Activated naive CD4-positive, alpha-beta T cell treated with anti-CD3 and anti-CD28 coated beads for 36 hours (primary cell): Measurements from ENCODE around the gene SERTM1. TPM values are rescaled to one million over a fixed set of nuclear protein-coding genes. Genes with fewer than 3 reads are reported as not detected.

Experiments
- CTCF ChIA-PET: fragments of 350-600 bp; sonication (Branson Sonifier 250); formaldehyde crosslinking; loops from one replicate; lab custom pipeline; 2021; ENCODE audit warnings: antibody characterized with exemption; lab: Charles Lee
- DNase-seq: peaks from one replicate; pipeline ENCODE4 v3.0.0-alpha.2; 2020
- H3K27ac Mint-ChIP-seq: one replicate; pipeline ENCODE4 v1.8.0; 2021; ENCODE audit warnings: mild to moderate bottlenecking, mixed read lengths
- H3K27me3 Mint-ChIP-seq: one replicate; pipeline ENCODE4 v1.8.0; 2021; ENCODE audit warnings: low read depth, mixed read lengths
- H3K36me3 Mint-ChIP-seq: one replicate; pipeline ENCODE4 v1.8.0; 2021; ENCODE audit warnings: low read depth, mixed read lengths
- H3K4me1 Mint-ChIP-seq: one replicate; pipeline ENCODE4 v1.8.0; 2021; ENCODE audit warnings: low read depth, mixed read lengths
- H3K4me3 Mint-ChIP-seq: one replicate; pipeline ENCODE4 v1.8.0; 2021; ENCODE audit warnings: mild to moderate bottlenecking, moderate library complexity, mixed read lengths
- H3K9me3 Mint-ChIP-seq: one replicate; pipeline ENCODE4 v1.8.0; 2021; ENCODE audit warnings: mixed read lengths
- intact Hi-C: fragments of 100-400 bp; cut with micrococcal nuclease; formaldehyde crosslinking; loops from one replicate; pipeline ENCODE4 v1.15.1; 2023
- total RNA-seq, 2 experiments: library from RNA; stranded (reverse); gene quantifications; one replicate each; pipeline ENCODE4 v1.2.3, GENCODE V29; 2021

SERTM1 gene
- not detected for total RNA-seq

GRCh38 chr13:36673838-36674326 is at the start of gene SERTM1:
Gene SERTM1 (plus strand): TSS chr13:36674020. CDS start chr13:36695079, 21,059 bp downstream.
- no peak within 1 kb of the TSS for H3K27ac Mint-ChIP-seq
- no peaks in the 10 kb centered on the region for H3K36me3 Mint-ChIP-seq
- intact Hi-C loops = no loop called here

GRCh38 chr13:36628377-36629056 is 45.3 kb upstream of the SERTM1 start:
- H3K9me3 Mint-ChIP-seq = no peaks in the 10 kb centered on the region
- no peak overlapping the region for H3K4me3 Mint-ChIP-seq
- CTCF ChIA-PET = no interaction called here
- no peak overlapping the region for H3K27ac Mint-ChIP-seq
- H3K36me3 Mint-ChIP-seq = no peaks in the 10 kb centered on the region
- DNase-seq = no peak
- H3K27me3 Mint-ChIP-seq = peaks cover 5% of the 10 kb centered on the region
- intact Hi-C loops = no loop called here
- H3K4me1 Mint-ChIP-seq = no peaks in the 10 kb centered on the region

More at GRCh38 chr13:36673838-36674326, at the start of gene SERTM1:
- Mint-ChIP-seq H3K9me3 (peaks cover 4% of the 10 kb centered on the region), H3K4me1 (no peaks in the 10 kb centered on the region), H3K27me3 (peaks cover 37% of the 10 kb centered on the region), H3K4me3 (no peak within 1 kb of the TSS)
- CTCF ChIA-PET = no interaction called here
- no peak for DNase-seq

GRCh38 chr13:36629057-36629385 is 44.8 kb upstream of the SERTM1 start:
- intact Hi-C loops = no loop called here
- CTCF ChIA-PET = no interaction called here
- peaks cover 5% of the 10 kb centered on the region for H3K27me3 Mint-ChIP-seq
- H3K27ac Mint-ChIP-seq = no peak overlapping the region
- H3K4me1 Mint-ChIP-seq = no peaks in the 10 kb centered on the region
- H3K36me3 Mint-ChIP-seq = no peaks in the 10 kb centered on the region
- no peak for DNase-seq
- no peaks in the 10 kb centered on the region for H3K9me3 Mint-ChIP-seq
- no peak overlapping the region for H3K4me3 Mint-ChIP-seq

DNA sequence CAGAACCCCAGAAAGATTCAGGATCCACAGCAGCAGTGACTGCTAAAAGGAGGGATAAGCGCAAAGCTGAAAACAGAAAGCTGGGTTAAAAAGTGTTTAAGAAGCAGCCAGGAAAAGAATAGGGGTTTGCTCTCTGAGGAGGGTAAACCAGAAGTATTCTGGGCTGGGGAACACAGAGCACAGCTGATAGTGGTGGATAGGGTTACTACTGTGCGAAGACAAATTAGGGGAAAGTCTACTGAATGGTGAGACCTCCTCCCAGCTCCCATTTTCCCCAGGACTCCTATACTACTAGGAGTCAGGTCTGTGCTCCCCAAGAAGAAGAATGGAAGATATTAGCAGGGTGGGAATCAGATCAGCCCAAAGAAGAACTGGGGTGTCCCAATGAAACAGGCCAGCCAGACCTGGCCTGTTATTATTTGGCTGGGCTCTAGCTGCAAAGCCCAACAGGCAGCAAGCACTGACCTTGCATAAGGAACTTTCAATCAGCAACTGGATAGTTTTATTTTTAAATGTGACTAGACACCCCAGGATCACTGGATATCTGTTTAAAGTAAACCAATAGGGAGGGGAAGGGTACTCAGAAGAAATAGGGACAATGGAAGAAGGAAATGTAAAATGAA is 43.5 kb upstream of the SERTM1 start:
- intact Hi-C loops = no loop called here
- no peaks in the 10 kb centered on the region for H3K36me3 Mint-ChIP-seq

DNA sequence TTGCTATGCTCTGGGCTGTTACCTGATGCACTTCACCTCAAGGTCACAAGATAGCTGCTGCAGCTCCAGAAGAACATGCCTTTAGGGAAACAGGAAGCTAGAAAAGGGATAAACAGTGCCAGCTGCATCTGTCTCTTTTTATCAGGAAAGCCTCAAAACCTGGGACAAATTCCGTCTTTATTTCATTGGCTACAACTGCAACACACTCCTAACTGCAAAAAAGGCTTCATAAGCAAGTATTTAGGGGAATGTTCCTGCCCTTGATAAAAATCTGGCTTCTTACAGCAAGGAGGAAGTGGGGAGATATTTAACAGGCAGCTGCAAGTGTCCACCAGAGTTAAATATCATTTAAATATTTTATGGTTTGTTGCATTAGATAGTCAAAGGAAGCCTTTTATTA is 34.2 kb upstream of the SERTM1 start:
- CTCF ChIA-PET = no interaction called here
- no peak overlapping the region for H3K4me3 Mint-ChIP-seq

More for the DNA sequence above, 43.5 kb upstream of the SERTM1 start:
- H3K4me3 Mint-ChIP-seq = no peak overlapping the region
- no peak for DNase-seq
- no peaks in the 10 kb centered on the region for H3K4me1 Mint-ChIP-seq
- CTCF ChIA-PET = no interaction called here
- H3K27me3 Mint-ChIP-seq = peaks cover 4% of the 10 kb centered on the region
- no peak overlapping the region for H3K27ac Mint-ChIP-seq
- H3K9me3 Mint-ChIP-seq = no peaks in the 10 kb centered on the region

DNA sequence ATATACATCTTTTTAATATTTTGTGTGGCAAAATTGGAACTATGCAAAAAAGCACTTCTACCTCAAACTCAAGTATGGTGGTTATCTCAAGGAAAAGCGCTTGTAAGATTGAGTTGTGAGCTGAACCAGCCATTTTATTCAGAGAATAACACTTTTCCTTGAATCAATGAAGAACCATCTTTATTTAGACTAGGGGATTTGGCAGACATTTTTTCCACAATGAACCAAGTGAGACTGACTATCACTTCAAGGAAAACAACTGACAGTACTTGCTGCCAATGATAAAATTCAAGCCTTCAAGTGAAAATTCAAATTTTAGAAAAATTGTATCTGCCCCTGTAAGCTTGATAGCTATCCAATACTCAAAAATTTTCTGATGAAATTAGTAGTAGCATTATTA is 23.2 kb upstream of the SERTM1 start:
- Mint-ChIP-seq H3K27ac (no peak overlapping the region), H3K9me3 (no peaks in the 10 kb centered on the region), H3K36me3 (no peaks in the 10 kb centered on the region), H3K27me3 (peaks cover 4% of the 10 kb centered on the region), H3K4me3 (no peak overlapping the region), H3K4me1 (no peaks in the 10 kb centered on the region)
- intact Hi-C loops = no loop called here
- DNase-seq = no peak
- CTCF ChIA-PET = no interaction called here

More for the DNA sequence above, 34.2 kb upstream of the SERTM1 start:
- intact Hi-C loops = no loop called here
- Mint-ChIP-seq H3K9me3 (no peaks in the 10 kb centered on the region), H3K27ac (no peak overlapping the region), H3K27me3 (peaks cover 1% of the 10 kb centered on the region), H3K4me1 (no peaks in the 10 kb centered on the region), H3K36me3 (no peaks in the 10 kb centered on the region)
- DNase-seq = no peak

DNA sequence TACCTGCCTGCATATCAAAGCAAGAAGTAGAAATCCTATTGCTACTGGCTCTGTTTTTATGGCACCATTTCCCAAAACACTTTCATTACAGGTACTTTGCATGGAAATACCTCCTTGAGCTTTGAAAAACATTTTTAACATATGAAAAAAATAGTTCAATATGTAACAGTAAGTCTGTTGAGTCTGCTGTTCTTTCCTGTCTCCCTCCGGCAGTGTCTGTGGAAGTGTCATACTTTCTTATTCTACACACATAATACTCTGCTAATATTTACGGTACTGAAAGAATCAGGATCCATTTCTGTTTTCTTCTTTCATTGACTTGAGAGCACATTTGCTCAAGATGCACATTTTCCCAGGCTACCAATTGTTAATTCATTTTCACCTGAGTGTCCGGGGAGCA is 8.2 kb upstream of the SERTM1 start:
- Mint-ChIP-seq H3K4me3 (no peak overlapping the region), H3K27me3 (peaks cover 13% of the 10 kb centered on the region), H3K36me3 (no peaks in the 10 kb centered on the region), H3K27ac (no peak overlapping the region), H3K9me3 (peaks cover 4% of the 10 kb centered on the region), H3K4me1 (no peaks in the 10 kb centered on the region)
- CTCF ChIA-PET = no interaction called here
- no peak for DNase-seq
- intact Hi-C loops = no loop called here

GRCh38 chr13:36666477-36667229 is 7.2 kb upstream of the SERTM1 start:
- CTCF ChIA-PET = no interaction called here
- no peak for DNase-seq
- Mint-ChIP-seq H3K27me3 (peaks cover 17% of the 10 kb centered on the region), H3K4me1 (no peaks in the 10 kb centered on the region), H3K9me3 (peaks cover 4% of the 10 kb centered on the region), H3K4me3 (no peak overlapping the region), H3K27ac (no peak overlapping the region), H3K36me3 (no peaks in the 10 kb centered on the region)
- intact Hi-C loops = no loop called here

GRCh38 chr13:36668316-36668715 is 5.5 kb upstream of the SERTM1 start:
- Mint-ChIP-seq H3K27me3 (peaks cover 26% of the 10 kb centered on the region), H3K36me3 (no peaks in the 10 kb centered on the region), H3K4me1 (no peaks in the 10 kb centered on the region), H3K9me3 (peaks cover 4% of the 10 kb centered on the region), H3K4me3 (no peak overlapping the region), H3K27ac (no peak overlapping the region)
- DNase-seq = no peak
- CTCF ChIA-PET = interaction anchor here (0.6 kb wide), 1 partner anchor 14 kb away, joined by 3 read pairs; no protein-coding TSS in a partner anchor
- intact Hi-C loops = no loop called here

DNA sequence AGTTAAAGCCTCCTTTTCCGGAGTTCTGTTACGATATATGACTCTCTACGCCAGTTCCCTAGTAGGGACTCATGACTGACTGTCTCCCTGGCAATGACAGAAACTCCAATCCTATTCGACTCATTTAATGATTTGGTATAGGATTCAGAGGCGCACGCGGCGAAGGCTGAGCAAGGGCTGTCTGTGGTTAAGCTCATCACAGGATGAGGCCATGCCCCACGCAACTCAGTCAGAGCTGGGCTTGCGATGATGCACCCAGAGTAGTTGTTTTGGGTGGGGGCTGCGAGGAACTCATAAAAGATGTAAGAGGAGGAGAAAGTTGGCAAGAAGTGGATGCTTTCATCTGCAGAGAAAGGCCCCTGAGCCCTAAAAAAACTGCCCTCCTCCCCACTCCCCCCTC is 468 bp upstream of the SERTM1 start:
- H3K27ac Mint-ChIP-seq = no peak overlapping the region
- DNase-seq = no peak
- H3K9me3 Mint-ChIP-seq = peaks cover 4% of the 10 kb centered on the region
- H3K4me1 Mint-ChIP-seq = no peaks in the 10 kb centered on the region
- no peaks in the 10 kb centered on the region for H3K36me3 Mint-ChIP-seq
- intact Hi-C loops = no loop called here
- CTCF ChIA-PET = no interaction called here
- H3K27me3 Mint-ChIP-seq = peaks cover 37% of the 10 kb centered on the region
- H3K4me3 Mint-ChIP-seq = no peak overlapping the region

- H3K4me3 Mint-ChIP-seq = no peak overlapping the region
- peaks cover 3% of the 10 kb centered on the region for H3K9me3 Mint-ChIP-seq
- no peaks in the 10 kb centered on the region for H3K4me1 Mint-ChIP-seq
- H3K27ac Mint-ChIP-seq = no peak overlapping the region
- peaks cover 38% of the 10 kb centered on the region for H3K27me3 Mint-ChIP-seq
- no peaks in the 10 kb centered on the region for H3K36me3 Mint-ChIP-seq
- intact Hi-C loops = no loop called here
- DNase-seq = no peak
- CTCF ChIA-PET = interaction anchor here (1.0 kb wide), 1 partner anchor 308 kb away, joined by 3 read pairs; no protein-coding TSS in a partner anchor
These were observed 755 bp downstream of the SERTM1 start for GRCh38 chr13:36674337-36675212.

DNA sequence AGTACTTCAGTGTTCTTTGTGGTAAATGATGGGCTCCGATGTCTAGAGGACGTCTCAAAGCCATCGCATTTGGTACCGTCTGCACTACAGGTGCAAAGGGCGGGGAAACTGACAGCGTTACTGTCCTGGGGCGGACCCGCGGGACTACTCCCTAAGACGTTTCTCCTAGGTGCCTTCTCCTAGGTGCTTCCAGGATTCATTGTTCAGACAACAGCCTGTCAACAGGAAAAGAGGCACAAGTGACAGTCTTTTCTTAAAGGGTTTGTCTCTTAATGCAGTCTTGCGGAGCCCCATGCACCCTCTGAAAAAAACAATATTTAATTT is 1.4 kb downstream of the SERTM1 start:
- H3K27me3 Mint-ChIP-seq = peaks cover 38% of the 10 kb centered on the region

More for the DNA sequence above, 1.4 kb downstream of the SERTM1 start:
- CTCF ChIA-PET = interaction anchor here (1.0 kb wide), 1 partner anchor 307 kb away, joined by 3 read pairs; no protein-coding TSS in a partner anchor
- no peak overlapping the region for H3K27ac Mint-ChIP-seq
- no peak for DNase-seq
- H3K4me3 Mint-ChIP-seq = no peak overlapping the region
- intact Hi-C loops = no loop called here
- no peaks in the 10 kb centered on the region for H3K36me3 Mint-ChIP-seq
- H3K9me3 Mint-ChIP-seq = no peaks in the 10 kb centered on the region
- H3K4me1 Mint-ChIP-seq = no peaks in the 10 kb centered on the region
